Measurements from ENCODE around the gene AFAP1. TPM values are rescaled to one million over a fixed set of nuclear protein-coding genes. Genes with fewer than 3 reads are reported as not detected.

The AFAP1 gene
- total and polyA plus RNA-seq, 2 of the 8 experiments (the other 6 are each of a cell fraction or from before 2014, with no cell fraction given) = 3.6 to 18.2 TPM

DNA sequence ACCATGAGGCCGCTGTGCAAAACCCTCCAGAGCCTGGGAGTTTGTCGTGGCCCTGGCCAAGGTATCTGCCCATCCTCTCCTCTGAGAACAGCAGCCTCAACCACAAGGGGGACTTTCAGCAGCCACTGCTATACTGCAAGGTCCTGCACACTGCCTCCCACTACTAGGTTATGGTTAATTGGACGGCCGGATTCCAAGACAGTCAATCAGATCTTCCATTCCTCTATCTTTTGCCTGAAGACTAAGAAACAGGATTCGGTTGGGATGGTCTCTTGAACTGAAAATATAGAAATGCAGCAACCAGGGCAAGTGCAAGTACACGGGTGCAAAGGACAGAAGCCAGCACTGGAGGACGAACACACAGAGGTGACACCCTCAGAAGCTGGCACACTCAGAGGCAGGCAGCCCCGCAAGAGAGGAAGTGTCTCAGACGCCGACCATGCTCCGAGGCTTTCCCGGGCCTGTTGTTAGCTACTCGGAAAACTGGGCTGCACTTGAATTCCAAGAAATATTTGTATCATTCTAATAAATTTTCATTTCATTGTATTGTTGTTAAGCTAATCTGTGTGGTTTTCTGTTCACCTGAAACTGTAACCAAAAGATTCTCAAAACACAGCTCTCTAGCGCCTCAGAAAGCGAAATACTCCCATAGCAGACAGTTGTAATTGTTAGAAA lies 63.3 kb downstream of the AFAP1 start:
- H3K4me2 ChIP-seq (ENCODE audit: insufficient read depth in 1 of 2, low read depth in 2 of 2, low read length in 2 of 2) = no peak overlapping the region
- H3K4me3 ChIP-seq (ENCODE audit: extremely low read depth in 1 of 4, insufficient read depth in 2 of 4, low read depth in 3 of 4, low read length in 4 of 4) = no peak overlapping the region
- ChIA-PET CTCF (ENCODE audit: partially characterized antibody) (interaction anchor here (0.9 to 6.6 kb wide), 24 partner anchors 10 to 111 kb away, joined by 3 to 46 read pairs (median 4); no protein-coding TSS in a partner anchor), POLR2A (ENCODE audit: partially characterized antibody) (interaction anchor here (0.6 to 1.5 kb wide), 2 partner anchors 9 to 12 kb away, joined by 3 read pairs; no protein-coding TSS in a partner anchor)
- no peak overlapping the region for H2BK15ac ChIP-seq (ENCODE audit: low read length)
- no peak overlapping the region for H3K4ac ChIP-seq (replicated peaks; ENCODE audit: insufficient read length, low read depth, low read length)
- H3K23ac ChIP-seq (ENCODE audit: insufficient read length) = no peak overlapping the region
- H4K20me1 ChIP-seq (replicated peaks in 1 of 2; ENCODE audit: control insufficient read depth in 1 of 2, insufficient read depth in 2 of 2, low read length in 2 of 2) = peaks cover 0 to 2% of the 10 kb centered on the region in 2 experiments
- H3K4me1 ChIP-seq (replicated peaks in 1 of 4; ENCODE audit: control insufficient read depth in 3 of 4, insufficient read depth in 4 of 4, low read length in 3 of 4) = peaks cover 0 to 3% (median 0%) of the 10 kb centered on the region in 4 experiments; a peak in 1 of 7 replicates
- H3K56ac ChIP-seq (replicated peaks; ENCODE audit: insufficient read length, low read depth, low read length) = no peak overlapping the region
- no peak for DNase-seq (ENCODE audit: low read depth in 1 of 2, low spot score in 2 of 2)
- H3K27me3 ChIP-seq (replicated peaks in 1 of 4; ENCODE audit: control insufficient read depth in 3 of 4, extremely low read depth in 1 of 4, insufficient read depth in 3 of 4, low read length in 3 of 4) = no peaks in the 10 kb centered on the region
- no peak overlapping the region for H4K5ac ChIP-seq (ENCODE audit: insufficient read length, low read depth, low read length)
- H4K91ac ChIP-seq (replicated peaks; ENCODE audit: insufficient read length, low read length) = no peak overlapping the region
- H3K79me1 ChIP-seq (ENCODE audit: low read depth, low read length) = peaks cover 3% of the 10 kb centered on the region; the same call in 1 of the 2 replicates
- no peak overlapping the region for H3K14ac ChIP-seq (ENCODE audit: insufficient read length)
- 76% methylated on average over 15 of the region's 15 CpGs; no CpG with 5 or more reads in 1 of the 2 experiments for WGBS, 2 experiments (ENCODE audit: extremely low coverage in 1 of 2, insufficient coverage in 1 of 2, insufficient read length in 1 of 2, insufficient replicate concordance in 2 of 2, low coverage in 1 of 2, low lambda C conversion rate in 2 of 2, missing lambda C conversion rate in 1 of 2)
- no peak overlapping the region for H2AFZ ChIP-seq (ENCODE audit: low read length)
- no peak for FAIRE-seq
- H3K18ac ChIP-seq (ENCODE audit: extremely low read depth, low read length) = no peak overlapping the region
- H2BK120ac ChIP-seq (replicated peaks; ENCODE audit: low read depth, low read length) = no peak overlapping the region
- peaks cover 5 to 8% of the 10 kb centered on the region in 2 experiments for H3K9me3 ChIP-seq (ENCODE audit: insufficient read depth in 2 of 2, low read depth in 1 of 2, low read length in 1 of 2)
- no peak for TF ChIP-seq SP4 (IDR thresholded peaks at IDR 0.05; ENCODE audit: low read length)
- TF ChIP-seq, protein P1, sequence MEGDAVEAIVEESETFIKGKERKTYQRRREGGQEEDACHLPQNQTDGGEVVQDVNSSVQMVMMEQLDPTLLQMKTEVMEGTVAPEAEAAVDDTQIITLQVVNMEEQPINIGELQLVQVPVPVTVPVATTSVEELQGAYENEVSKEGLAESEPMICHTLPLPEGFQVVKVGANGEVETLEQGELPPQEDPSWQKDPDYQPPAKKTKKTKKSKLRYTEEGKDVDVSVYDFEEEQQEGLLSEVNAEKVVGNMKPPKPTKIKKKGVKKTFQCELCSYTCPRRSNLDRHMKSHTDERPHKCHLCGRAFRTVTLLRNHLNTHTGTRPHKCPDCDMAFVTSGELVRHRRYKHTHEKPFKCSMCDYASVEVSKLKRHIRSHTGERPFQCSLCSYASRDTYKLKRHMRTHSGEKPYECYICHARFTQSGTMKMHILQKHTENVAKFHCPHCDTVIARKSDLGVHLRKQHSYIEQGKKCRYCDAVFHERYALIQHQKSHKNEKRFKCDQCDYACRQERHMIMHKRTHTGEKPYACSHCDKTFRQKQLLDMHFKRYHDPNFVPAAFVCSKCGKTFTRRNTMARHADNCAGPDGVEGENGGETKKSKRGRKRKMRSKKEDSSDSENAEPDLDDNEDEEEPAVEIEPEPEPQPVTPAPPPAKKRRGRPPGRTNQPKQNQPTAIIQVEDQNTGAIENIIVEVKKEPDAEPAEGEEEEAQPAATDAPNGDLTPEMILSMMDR (IDR thresholded peaks at IDR 0.05; ENCODE audit: control extremely low read depth in 1 of 3, insufficient read depth in 1 of 3, low read depth in 1 of 3, low read length in 3 of 3) = peak; percentile 39 to 62 (median 42); a peak in 3 of 4 replicates
- peak; percentile 34 to 58; a peak in 3 of 4 replicates for TF ChIP-seq RAD21 (IDR thresholded peaks at IDR 0.05 in 1 of 2, conservative IDR thresholded peaks at IDR 0.05 in 1 of 2; ENCODE audit: low read depth in 2 of 2, low read length in 2 of 2)
- H2AK5ac ChIP-seq (ENCODE audit: low read depth, low read length) = no peak overlapping the region
- H2BK20ac ChIP-seq (ENCODE audit: low read length) = no peak overlapping the region
- no peak overlapping the region for H3K9ac ChIP-seq (replicated peaks in 1 of 4; ENCODE audit: extremely low read depth in 1 of 4, low read depth in 3 of 4, low read length in 3 of 4)
- H3K79me2 ChIP-seq (ENCODE audit: control insufficient read depth in 1 of 2, insufficient read depth in 2 of 2, low read length in 2 of 2) = peaks cover 0 to 45% of the 10 kb centered on the region in 2 experiments; a peak in 2 of 4 replicates
- H3K23me2 ChIP-seq (ENCODE audit: low read depth, low read length) = no peaks in the 10 kb centered on the region
- 0 out of 2 replicates have a peak overlapping the region, but pooled peaks have one; percentile 22 for H2BK12ac ChIP-seq (ENCODE audit: low read depth, low read length)
- H3K27ac ChIP-seq (ENCODE audit: low read depth, low read length) = no peak overlapping the region
- H3K36me3 ChIP-seq (ENCODE audit: control insufficient read depth in 2 of 4, insufficient read depth in 4 of 4, low read length in 3 of 4) = peaks cover 0 to 2% (median 0%) of the 10 kb centered on the region in 4 experiments; a peak in 2 of 8 replicates
- no peak overlapping the region for H2BK5ac ChIP-seq (ENCODE audit: low read depth, low read length)
- H4K8ac ChIP-seq (ENCODE audit: extremely low read depth, insufficient read depth, low read length) = no peak overlapping the region

All from H1 (cell line).